SU-DHL-6 (cell line): ENCODE measurements around the gene DMGDH.

Experiments
- EZH2phosphoT487 ChIP-seq: fragments of 200-600 bp; sonication (generic), shearing (Covaris generic); conservative IDR thresholded peaks from 2 replicates; pipeline ENCODE4 v1.6.1; 2018; ENCODE audit warnings: mild to moderate bottlenecking, antibody characterized with exemption, low read length, moderate library complexity, mixed read lengths
- TF ChIP-seq, protein P1 (sequence below): fragments of 200-600 bp; sonication (generic); IDR thresholded peaks from one replicate; pipeline ENCODE4 v1.5.1; 2017; ENCODE audit warnings: antibody characterized with exemption, mild to moderate bottlenecking, low read length, moderate library complexity; ENCODE audit not compliant: insufficient read depth, poor library complexity, severe bottlenecking

DNA sequence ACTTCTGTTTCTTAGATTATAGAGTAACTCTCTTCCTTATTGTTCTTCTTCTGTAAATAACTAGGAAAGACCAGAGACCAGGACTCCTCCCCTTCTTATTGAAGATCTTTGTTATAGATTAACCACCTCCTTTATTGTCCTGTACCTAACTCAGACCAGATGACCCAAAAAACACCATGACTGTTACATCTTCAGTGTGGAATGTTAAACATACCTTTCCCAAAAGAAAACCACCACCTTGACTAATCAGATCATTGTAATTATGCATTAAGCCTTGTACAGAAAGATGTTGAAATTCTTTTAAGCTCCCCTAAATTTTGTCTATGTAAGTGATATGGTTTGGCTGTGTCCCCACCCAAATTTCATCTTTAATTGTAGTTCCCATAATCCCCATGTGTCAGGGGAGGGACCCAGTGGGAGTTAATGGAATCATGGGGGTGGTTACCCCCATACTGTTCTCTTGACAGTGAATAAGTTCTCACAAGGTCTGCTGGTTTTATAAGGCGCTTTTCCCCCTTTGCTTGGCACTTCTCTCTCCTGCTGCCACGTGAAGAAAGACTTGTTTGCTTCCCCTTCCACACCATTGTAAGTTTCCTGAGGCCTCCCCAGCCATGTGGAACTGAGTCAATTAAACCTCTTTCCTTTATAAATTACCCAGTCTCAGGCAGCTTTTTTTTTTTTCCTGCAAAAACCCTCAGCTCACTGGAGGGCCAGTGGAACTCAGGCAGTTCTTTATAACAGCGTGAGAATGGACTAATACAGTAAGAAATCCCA lies 110.6 kb downstream of the DMGDH start:
- TF ChIP-seq, protein P1, sequence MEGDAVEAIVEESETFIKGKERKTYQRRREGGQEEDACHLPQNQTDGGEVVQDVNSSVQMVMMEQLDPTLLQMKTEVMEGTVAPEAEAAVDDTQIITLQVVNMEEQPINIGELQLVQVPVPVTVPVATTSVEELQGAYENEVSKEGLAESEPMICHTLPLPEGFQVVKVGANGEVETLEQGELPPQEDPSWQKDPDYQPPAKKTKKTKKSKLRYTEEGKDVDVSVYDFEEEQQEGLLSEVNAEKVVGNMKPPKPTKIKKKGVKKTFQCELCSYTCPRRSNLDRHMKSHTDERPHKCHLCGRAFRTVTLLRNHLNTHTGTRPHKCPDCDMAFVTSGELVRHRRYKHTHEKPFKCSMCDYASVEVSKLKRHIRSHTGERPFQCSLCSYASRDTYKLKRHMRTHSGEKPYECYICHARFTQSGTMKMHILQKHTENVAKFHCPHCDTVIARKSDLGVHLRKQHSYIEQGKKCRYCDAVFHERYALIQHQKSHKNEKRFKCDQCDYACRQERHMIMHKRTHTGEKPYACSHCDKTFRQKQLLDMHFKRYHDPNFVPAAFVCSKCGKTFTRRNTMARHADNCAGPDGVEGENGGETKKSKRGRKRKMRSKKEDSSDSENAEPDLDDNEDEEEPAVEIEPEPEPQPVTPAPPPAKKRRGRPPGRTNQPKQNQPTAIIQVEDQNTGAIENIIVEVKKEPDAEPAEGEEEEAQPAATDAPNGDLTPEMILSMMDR = no peak
- no peak for TF ChIP-seq EZH2phosphoT487
